NCI-H128 (cell line): ENCODE measurements around the gene RNF13.

ENCODE experiments used
- DNase-seq: peaks from one replicate; lab custom pipeline; 2025; ENCODE audit not compliant: unreplicated experiment; lab: John Stamatoyannopoulos, UW

The RNF13 gene

GRCh38 chr3:149812606-149813366 lies at the start of gene RNF13:
Gene RNF13, plus strand, starts transcription at chr3:149813215. Its CDS starts 32,812 bp downstream, at chr3:149846027.
- DNase-seq: peak; percentile 88

DNA sequence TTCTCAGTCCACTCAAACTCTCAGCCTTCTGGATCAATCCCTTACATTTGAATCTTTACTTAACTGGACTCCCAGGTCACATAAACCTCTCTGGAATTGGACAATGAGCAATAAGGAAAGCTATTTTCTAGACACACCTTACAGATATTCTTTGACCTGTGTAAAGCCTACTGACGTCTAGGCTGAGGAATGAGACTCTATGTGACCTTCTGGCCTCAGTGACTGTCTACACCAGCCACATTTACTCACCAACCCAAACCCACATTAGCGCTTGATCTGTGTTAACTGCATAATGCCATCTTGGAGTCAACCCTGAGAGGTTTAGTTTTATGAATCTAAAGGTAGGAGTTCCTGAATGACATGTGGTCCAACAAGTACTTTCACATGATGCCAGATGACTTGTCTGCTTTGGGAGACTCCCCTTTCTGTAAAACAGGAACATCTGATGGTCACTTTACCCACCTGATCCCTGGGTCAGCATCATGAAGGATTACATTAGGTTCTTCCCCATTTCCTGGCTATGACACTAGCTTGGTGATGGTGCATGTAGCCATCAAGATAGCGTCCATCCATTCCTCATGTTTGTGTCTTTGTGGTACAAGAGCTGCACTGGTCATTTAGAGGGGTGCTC lies 49.3 kb upstream of the RNF13 start:
- DNase-seq: no peak

DNA sequence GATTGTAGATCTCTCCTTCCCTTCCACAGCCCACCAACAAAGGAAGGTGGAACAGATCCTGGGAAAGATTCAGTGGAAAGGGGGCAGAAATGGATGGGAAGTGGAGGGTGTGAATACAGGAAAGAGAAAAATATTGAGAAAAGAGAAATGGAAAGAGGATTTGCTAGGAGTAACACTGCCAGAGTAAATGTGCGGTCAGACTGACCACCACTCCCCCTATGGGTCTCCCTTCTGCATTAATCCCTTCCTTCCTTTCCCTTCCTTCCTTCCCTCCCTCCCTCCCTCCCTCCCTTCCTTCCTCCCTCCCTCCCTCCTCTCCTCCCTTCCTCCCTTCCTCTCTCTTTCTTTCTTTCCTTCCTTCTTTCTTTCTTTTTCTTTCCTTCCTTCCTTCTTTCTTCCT lies 48.7 kb upstream of the RNF13 start:
- no peak for DNase-seq

DNA sequence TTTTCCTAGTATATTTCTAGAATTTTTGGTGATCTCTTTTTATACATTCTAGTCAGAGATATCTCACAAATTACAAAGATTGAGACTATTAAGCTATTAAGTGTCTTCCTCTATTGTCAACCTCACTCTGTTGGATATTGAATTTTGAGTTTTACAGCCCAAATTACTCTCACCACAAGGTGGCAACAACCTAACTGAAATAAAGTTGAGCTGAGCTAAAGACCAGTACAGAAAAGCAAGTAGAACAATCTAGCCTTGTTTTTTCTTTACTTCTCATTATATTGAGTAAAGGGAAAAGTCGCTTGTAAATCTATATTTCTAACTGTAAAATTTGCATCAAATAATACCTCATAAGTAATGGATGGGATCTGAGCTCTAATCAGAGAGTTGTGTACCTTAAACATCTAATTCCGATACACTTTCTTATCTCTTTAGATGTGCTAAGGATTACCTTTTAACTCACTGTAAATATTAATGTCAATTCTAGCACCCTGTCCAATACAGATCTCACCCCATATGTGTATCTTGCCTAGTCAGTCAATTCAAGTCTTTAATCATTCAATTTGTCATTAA lies 47.2 kb upstream of the RNF13 start:
- no peak for DNase-seq

- DNase-seq: no peak
These were observed 45.3 kb upstream of the RNF13 start for GRCh38 chr3:149767720-149768119.

- no peak for DNase-seq
These were observed 44.3 kb upstream of the RNF13 start for GRCh38 chr3:149768704-149769103.

DNA sequence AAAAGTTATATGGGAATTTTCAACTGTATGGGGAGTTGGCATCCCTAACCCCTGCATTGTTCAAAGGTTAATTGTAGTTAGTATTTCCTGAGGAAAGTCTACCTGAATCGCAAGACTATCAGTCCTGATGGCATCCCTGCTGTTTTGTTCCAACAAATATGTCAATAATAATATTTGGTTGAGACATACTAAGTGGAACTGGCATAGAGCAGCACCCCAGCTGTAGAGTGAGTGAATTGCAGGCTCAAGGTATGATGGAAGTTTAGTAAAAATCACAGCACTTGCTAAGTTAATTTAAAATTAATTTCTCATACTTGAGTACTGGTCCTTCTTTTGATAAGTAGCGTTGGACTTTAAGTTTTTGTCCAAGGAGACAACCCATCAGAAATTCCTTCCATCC lies 42.8 kb upstream of the RNF13 start:
- no peak for DNase-seq

DNA sequence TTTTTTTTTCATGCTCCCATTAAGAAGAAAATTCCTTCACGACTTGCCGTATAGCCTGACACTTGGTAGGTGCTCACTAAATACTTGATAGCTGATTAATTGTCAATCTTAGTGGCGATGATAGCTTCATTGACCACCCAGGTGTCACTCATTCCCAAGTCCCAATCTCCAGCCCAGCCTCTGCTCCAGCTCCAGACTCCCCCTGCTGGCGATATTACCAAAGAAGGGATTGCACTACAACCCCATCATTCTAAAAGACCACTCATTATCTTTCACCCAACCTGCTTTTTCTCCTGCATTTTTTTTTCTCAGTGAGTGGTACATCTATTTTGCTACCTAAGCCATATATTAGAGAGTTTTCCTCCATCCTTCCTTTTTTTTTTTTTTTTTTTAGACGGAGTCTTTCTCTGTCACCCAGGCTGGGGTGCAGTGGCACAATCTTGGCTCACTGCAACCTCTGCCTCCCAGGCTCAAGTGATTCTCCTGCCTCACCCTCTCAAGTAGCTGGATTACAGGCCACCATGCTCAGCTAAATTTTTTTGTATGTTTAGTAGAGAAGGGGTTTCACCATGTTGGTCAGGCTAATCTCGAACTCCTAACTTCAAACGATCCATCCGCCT lies 41.3 kb upstream of the RNF13 start:
- DNase-seq: no peak

- DNase-seq: no peak
These were observed 40.2 kb upstream of the RNF13 start for GRCh38 chr3:149772861-149773260.

DNA sequence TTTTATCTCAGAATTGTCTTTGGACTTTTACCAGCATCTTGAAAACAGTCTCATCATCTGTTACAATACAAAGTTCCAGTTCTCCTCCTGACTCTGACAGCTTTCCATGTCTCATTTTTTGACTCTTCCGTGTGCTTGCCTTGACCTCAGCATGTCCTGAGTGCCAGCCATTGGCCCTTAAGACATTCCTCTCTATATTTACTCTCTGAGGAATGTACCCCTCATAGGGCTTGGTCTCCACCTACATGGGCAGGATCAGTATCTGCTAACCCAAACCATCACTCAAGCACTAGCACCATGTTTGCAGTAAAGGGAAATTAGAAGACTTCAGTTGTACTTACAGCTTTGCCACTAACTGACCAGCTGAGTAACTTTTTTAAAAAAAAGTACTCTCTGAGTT lies 36.8 kb upstream of the RNF13 start:
- no peak for DNase-seq

- no peak for DNase-seq
These were observed 35.4 kb upstream of the RNF13 start for GRCh38 chr3:149777414-149778214.

- DNase-seq: no peak
These were observed 31.8 kb upstream of the RNF13 start for GRCh38 chr3:149781211-149781610.

DNA sequence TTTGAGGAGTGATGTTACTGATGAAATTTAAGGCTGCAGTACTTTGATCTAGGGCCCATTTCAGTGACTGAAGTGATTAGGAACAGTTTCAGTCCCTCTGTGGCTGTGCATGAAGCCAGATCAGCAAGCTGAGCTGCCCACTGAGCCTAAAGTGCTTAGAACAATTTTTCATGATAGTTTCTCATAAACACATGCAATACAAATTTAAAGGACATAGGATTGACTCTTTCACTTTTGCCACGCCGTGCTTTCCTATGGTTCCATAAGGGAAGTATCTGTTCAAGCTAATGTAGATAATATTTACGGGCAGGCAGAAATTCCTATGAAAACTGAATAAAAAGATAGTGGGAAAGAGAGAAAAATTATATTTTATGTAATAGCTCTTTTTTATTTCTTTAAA lies 31.3 kb upstream of the RNF13 start:
- no peak for DNase-seq

DNA sequence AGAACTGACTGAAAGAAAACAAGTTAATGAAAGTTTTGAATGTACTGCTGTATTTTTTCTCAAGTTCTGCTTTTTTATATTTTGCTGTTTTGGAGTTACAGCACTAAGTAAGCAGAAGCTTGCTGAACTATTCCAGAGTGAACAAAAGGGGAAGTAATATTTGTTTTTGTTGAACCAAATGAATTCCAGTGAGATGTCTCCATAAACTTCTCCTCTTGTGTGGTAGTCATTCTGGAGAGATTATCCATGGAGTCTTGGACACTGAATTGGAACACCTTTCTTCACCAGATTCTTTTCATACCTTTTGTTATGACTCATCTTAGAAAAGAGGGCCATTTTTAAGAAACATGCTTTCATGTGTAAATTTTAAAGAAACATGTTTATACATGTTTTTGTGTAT lies 29.4 kb upstream of the RNF13 start:
- DNase-seq: no peak

GRCh38 chr3:149784064-149784704 lies 28.8 kb upstream of the RNF13 start:
- no peak for DNase-seq

GRCh38 chr3:149790268-149790667 lies 22.7 kb upstream of the RNF13 start:
- no peak for DNase-seq

- no peak for DNase-seq
These were observed 22.3 kb upstream of the RNF13 start for GRCh38 chr3:149790698-149791097.

DNA sequence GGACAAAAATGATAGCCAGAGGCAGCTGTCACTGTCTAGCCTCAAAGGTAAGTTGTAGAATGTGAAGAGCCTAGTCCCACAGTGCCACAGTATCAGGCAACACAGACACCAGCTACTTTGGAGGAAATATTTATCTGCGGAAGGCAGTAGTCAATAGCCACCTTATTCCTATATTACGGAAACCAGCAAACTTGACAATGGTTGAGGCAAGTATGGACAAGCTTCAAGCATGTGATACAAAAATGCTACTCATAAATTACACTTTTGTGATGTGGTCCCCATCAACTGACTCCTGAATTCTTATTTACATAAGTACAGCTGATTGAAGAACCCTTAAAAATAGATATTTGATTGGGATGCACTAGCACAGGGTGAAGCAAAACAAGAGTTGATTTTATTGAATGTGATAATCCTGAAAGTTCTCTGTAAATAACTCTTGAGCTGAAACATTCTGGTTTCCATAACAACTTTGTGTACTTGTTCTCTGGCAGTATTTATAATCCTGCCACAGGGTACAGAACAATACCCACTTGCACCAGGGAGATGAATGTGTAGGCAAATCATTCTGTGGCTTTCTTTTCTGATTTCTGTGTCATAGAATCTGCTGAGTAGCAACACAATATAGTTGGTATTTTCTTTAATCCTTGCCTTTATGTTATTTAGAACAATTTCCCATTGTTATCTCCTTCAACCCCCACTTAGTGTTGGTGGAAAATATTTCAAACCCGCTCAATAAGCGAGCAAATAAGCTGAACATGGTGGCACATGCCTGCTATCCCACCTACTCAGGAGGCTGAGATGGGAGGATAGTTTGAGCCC lies 20.4 kb upstream of the RNF13 start, which contains the start of gene ANKUB1:
ANKUB1 (minus strand) TSS at position 103 of the 819 bp plus-strand sequence. CDS start 188 bp downstream, outside the sequence.
- no peak for DNase-seq

DNA sequence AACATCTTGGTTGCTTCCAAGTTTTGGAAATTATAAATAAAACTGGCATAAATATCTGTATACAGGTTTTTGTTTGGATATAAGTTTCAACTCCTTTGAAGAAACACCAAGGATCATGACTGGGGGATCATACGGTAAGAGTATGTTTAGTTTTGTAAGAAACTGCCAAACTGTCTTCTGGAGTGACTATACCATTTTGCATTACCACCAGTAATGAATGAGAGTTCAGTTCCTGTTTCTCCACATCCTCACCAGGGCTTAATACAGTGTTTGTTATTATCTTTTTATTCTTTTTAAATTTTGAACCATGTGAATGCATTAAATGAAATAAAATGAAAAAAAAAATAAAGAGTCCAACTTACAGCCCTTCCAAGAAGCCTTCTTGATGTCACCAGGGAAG lies 17.0 kb upstream of the RNF13 start:
- no peak for DNase-seq

GRCh38 chr3:149800693-149801092 lies 12.3 kb upstream of the RNF13 start:
- DNase-seq: no peak
